Fibroblast of the aortic adventitia (primary cell): ENCODE measurements around the gene ATE1. TPM values are rescaled to one million over a fixed set of nuclear protein-coding genes. Genes with fewer than 3 reads are reported as not detected.

Experiments used
- DNase-seq: peaks from one replicate; pipeline ENCODE4 v3.0.0-alpha.2; 2010; ENCODE audit warnings: low read depth
- H3K4me3 ChIP-seq: 2 replicates; pipeline ENCODE4 v1.5.1; 2011; ENCODE audit warnings: low read depth, mild to moderate bottlenecking, control low read depth, low read length, moderate library complexity
- total RNA-seq: library from RNA; depleted of rRNA; stranded (reverse); fragments of >200 nt; gene quantifications from 2 replicates; pipeline ENCODE4 v1.2.3, GENCODE V29; 2012; ENCODE audit warnings: low replicate concordance
- TF ChIP-seq, protein P1 (sequence below): IDR thresholded peaks from 2 replicates; pipeline ENCODE4 v1.5.1; 2011; ENCODE audit warnings: mild to moderate bottlenecking, low read length, control low read depth, inconsistent platforms; ENCODE audit not compliant: insufficient read depth

The ATE1 gene
- total RNA-seq, 1 donor = 39.9 TPM

- TF ChIP-seq, protein P1, sequence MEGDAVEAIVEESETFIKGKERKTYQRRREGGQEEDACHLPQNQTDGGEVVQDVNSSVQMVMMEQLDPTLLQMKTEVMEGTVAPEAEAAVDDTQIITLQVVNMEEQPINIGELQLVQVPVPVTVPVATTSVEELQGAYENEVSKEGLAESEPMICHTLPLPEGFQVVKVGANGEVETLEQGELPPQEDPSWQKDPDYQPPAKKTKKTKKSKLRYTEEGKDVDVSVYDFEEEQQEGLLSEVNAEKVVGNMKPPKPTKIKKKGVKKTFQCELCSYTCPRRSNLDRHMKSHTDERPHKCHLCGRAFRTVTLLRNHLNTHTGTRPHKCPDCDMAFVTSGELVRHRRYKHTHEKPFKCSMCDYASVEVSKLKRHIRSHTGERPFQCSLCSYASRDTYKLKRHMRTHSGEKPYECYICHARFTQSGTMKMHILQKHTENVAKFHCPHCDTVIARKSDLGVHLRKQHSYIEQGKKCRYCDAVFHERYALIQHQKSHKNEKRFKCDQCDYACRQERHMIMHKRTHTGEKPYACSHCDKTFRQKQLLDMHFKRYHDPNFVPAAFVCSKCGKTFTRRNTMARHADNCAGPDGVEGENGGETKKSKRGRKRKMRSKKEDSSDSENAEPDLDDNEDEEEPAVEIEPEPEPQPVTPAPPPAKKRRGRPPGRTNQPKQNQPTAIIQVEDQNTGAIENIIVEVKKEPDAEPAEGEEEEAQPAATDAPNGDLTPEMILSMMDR = no peak
- DNase-seq = peak; percentile 46
- no peak overlapping the region for H3K4me3 ChIP-seq
Observed at GRCh38 chr10:121813211-121813815, 114.5 kb downstream of the ATE1 start.

GRCh38 chr10:121812031-121812430 is 115.8 kb downstream of the ATE1 start:
- no peak for DNase-seq
- H3K4me3 ChIP-seq = no peak overlapping the region
- TF ChIP-seq, protein P1 = no peak

- TF ChIP-seq, protein P1 = no peak
Observed at GRCh38 chr10:121811386-121811785, 116.4 kb downstream of the ATE1 start.

GRCh38 chr10:121808835-121809234 is 119.0 kb downstream of the ATE1 start:
- no peak for DNase-seq
- TF ChIP-seq, protein P1 = no peak
- H3K4me3 ChIP-seq = no peak overlapping the region

More at GRCh38 chr10:121811386-121811785, 116.4 kb downstream of the ATE1 start:
- DNase-seq = no peak
- H3K4me3 ChIP-seq = no peak overlapping the region

DNA sequence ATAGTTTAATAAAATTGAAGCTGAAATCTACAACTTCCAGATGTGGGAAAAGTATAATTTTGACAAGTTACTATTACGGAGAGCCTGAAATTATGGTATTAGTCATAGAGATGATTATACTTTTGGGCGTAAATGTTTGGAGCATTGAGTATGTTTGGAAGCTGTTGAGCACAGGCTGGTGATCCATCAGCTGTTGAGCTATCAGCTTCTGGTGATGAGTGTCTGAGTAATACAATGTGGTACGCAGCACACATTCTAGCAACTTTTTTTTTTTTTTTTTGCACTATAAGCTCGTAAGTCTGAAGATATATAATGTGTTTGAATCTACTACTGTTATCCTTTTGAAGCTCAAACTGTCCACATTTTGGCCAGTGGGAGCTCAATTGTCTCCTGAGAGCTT is 123.4 kb downstream of the ATE1 start:
- peak; percentile 74 for DNase-seq
- TF ChIP-seq, protein P1 = no peak
- H3K4me3 ChIP-seq = no peak overlapping the region

DNA sequence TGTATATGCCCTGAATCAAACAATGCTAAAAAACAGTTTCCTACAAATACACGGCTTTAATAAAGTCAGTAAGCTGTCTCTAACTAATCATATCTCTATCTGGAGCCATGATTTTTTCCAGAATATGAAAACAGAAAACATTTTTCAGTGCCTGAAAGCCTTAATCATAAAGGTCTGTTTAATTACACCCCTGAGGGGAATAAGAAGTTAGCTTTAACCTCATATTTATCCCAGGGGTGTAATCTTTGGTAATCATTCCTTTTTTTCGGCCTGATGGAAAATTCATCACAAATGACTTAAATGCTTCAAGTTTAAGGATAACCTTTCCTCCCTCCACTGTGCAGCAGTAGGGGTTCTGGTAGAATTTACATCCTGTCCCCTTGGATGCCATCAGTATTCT is 124.2 kb downstream of the ATE1 start:
- H3K4me3 ChIP-seq = no peak overlapping the region
- DNase-seq = no peak
- TF ChIP-seq, protein P1 = no peak

GRCh38 chr10:121800831-121801230 is 127.0 kb downstream of the ATE1 start:
- TF ChIP-seq, protein P1 = no peak
- no peak for DNase-seq
- no peak overlapping the region for H3K4me3 ChIP-seq
